Measurements from ENCODE around the gene DDX1. TPM values are rescaled to one million over a fixed set of nuclear protein-coding genes. Genes with fewer than 3 reads are reported as not detected.

The DDX1 gene
- total and polyA plus RNA-seq, 10 donors: 32.6 to 62.0 (median 48.3) TPM

DNA sequence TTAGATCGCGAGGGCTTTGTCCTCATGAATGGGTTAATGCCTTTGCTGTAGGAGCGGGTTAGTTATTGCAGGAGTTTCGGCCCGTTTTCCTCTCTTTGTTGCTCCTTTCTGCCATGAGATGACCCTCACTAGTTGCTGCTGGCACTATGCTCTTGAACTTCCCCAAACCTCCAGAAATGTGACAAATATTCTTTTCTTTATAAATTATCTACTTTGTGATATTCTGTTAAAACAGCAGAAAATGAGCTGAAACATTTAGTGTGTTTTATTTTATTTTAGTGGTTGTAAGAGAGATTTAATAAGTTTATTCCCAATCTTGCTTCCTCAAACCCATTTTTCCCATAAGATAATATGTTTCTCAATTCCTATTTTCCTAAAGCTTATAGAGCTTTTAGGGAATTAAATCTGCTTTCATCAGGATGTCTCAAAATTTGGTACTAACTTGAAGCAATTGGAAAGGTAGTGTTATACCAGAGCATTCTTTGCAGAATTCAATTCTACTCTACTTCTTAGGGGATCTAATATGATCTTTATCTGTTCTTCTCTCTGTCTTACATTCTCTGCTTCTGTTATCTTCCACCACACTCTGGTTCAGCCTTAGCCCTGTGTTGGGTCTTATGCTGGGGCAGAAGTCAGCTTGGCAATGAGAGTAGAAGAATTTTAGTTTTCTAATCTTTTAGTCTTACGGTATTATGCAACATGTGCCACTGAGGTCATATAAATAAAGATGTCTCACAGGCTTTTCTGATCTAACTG is 23.1 kb downstream of the DDX1 start:
- Histone ChIP-seq H3K27ac (no peak overlapping the region), H3K4me1 (no peaks in the 10 kb centered on the region), H3K4me3 (no peak overlapping the region), H3K27me3 (replicated peaks in 1 of 7) (no peaks in the 10 kb centered on the region), H3K36me3 (peaks cover 4 to 91% (median 51%) of the 10 kb centered on the region in 6 donors), H3K9me3 (no peaks in the 10 kb centered on the region)
- TF ChIP-seq CTCF (IDR thresholded peaks at IDR 0.05 in 8 of 11, conservative IDR thresholded peaks at IDR 0.05 in 3 of 11) (no peak), POLR2A (IDR thresholded peaks at IDR 0.05) (no peak), POLR2AphosphoS5 (IDR thresholded peaks at IDR 0.05) (no peak)
- intact Hi-C loops (cut with DNase I; ENCODE audit: low total_unique reads): no loop called here
- 90 to 93% (median 90%) methylated on average over 6 of the region's 6 CpGs for WGBS, 5 donors
- DNase-seq: no peak

DNA sequence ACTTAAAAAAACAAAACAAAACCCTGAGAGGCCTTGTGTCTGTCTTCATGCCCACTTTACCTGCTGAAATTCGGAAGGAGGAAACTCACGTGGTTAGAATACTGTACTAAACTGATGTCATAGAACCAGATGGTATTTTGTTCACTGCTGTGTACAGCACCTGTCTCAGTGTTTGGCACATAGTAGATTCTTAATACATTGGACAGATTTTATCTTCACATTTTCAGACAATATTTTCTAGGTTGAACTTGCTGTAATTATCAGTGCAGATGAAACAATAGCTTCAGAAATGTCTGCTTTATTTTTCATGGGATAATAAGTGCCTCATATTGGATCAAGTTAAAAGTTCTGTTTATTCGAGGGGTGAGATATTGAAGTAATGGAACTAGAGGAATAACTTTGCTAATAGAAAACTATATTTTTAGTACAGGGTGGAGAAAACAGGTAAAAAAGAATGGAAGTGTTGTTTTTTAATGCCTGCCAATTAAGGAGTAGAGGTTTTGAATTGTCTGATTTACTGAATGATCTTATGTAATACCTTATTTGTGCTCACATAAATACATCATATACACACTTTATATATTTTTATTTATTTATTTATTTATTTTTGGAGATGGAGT is 23.7 kb downstream of the DDX1 start:
- H3K4me1 ChIP-seq: no peaks in the 10 kb centered on the region
- no peak for DNase-seq
- 83 to 93% (median 88%) methylated on average over 3 of the region's 3 CpGs for WGBS, 5 donors
- H3K4me3 ChIP-seq: no peak overlapping the region
- TF ChIP-seq CTCF (IDR thresholded peaks at IDR 0.05 in 8 of 11, conservative IDR thresholded peaks at IDR 0.05 in 3 of 11): no peak
- TF ChIP-seq POLR2A (IDR thresholded peaks at IDR 0.05): no peak
- TF ChIP-seq POLR2AphosphoS5 (IDR thresholded peaks at IDR 0.05): no peak
- intact Hi-C loops (cut with DNase I; ENCODE audit: low total_unique reads): no loop called here
- H3K27ac ChIP-seq: no peak overlapping the region
- no peaks in the 10 kb centered on the region for H3K9me3 ChIP-seq
- H3K36me3 ChIP-seq: peaks cover 4 to 91% (median 50%) of the 10 kb centered on the region in 6 donors
- H3K27me3 ChIP-seq (replicated peaks in 1 of 7): no peaks in the 10 kb centered on the region

- peaks cover 4 to 94% (median 57%) of the 10 kb centered on the region in 6 donors for H3K36me3 ChIP-seq
- TF ChIP-seq POLR2A (IDR thresholded peaks at IDR 0.05) (no peak), POLR2AphosphoS5 (IDR thresholded peaks at IDR 0.05) (no peak), CTCF (IDR thresholded peaks at IDR 0.05 in 8 of 11, conservative IDR thresholded peaks at IDR 0.05 in 3 of 11) (no peak)
- no peaks in the 10 kb centered on the region for H3K9me3 ChIP-seq
- intact Hi-C loops (cut with DNase I; ENCODE audit: low total_unique reads): no loop called here
- no peak overlapping the region for H3K27ac ChIP-seq
- H3K4me1 ChIP-seq: no peaks in the 10 kb centered on the region
- no peak overlapping the region for H3K4me3 ChIP-seq
- 94 to 99% (median 96%) methylated on average over 4 of the region's 4 CpGs for WGBS, 5 donors
- H3K27me3 ChIP-seq (replicated peaks in 1 of 7): no peaks in the 10 kb centered on the region
- DNase-seq: no peak
Measured at GRCh38 chr2:15616429-15616828, 24.8 kb downstream of the DDX1 start.

Measured in spleen (tissue), 11 donors.